Neural progenitor cell (in vitro differentiated cells): ENCODE results near the gene FGF7. TPM values are rescaled to one million over a fixed set of nuclear protein-coding genes. Genes with fewer than 3 reads are reported as not detected.

ENCODE experiments used
- DNase-seq: peaks from one replicate; pipeline ENCODE4 v3.0.0-alpha.2; 2016; ENCODE audit warnings: low spot score
- H2AFZ ChIP-seq: fragments of 200-600 bp; sonication (generic); replicated peaks from 2 replicates; pipeline ENCODE4 v1.6.1; 2016; ENCODE audit warnings: antibody characterized with exemption
- H3F3A ChIP-seq: fragments of 200-600 bp; sonication (generic); 2 replicates; pipeline ENCODE4 v1.6.1; 2016; ENCODE audit warnings: antibody characterized with exemption, low read depth
- H3K27ac ChIP-seq: fragments of 200-600 bp; sonication (generic); 2 replicates; pipeline ENCODE4 v1.5.1; 2016; ENCODE audit warnings: mild to moderate bottlenecking
- H3K27me3 ChIP-seq: fragments of 200-600 bp; sonication (generic); 2 replicates; pipeline ENCODE4 v1.6.1; 2016; ENCODE audit warnings: mild to moderate bottlenecking, moderate library complexity
- H3K36me3 ChIP-seq: fragments of 200-600 bp; sonication (generic); 2 replicates; pipeline ENCODE4 v1.5.1; 2016
- H3K4me1 ChIP-seq: fragments of 200-600 bp; sonication (generic); 2 replicates; pipeline ENCODE4 v1.6.1; 2016; ENCODE audit warnings: mixed run types
- H3K4me2 ChIP-seq: fragments of 200-600 bp; sonication (generic); 2 replicates; pipeline ENCODE4 v1.6.1; 2016
- H3K4me3 ChIP-seq: fragments of 200-600 bp; sonication (generic); 2 replicates; pipeline ENCODE4 v1.5.1; 2016
- H3K79me2 ChIP-seq: fragments of 200-600 bp; sonication (generic); 2 replicates; pipeline ENCODE4 v1.6.1; 2016; ENCODE audit warnings: low read depth
- H3K9ac ChIP-seq: fragments of 200-600 bp; sonication (generic); 2 replicates; pipeline ENCODE4 v1.6.1; 2016
- H3K9me3 ChIP-seq: fragments of 200-600 bp; sonication (generic); 2 replicates; pipeline ENCODE4 v1.5.1; 2016; ENCODE audit warnings: low read depth
- H4K20me1 ChIP-seq: fragments of 200-600 bp; sonication (generic); 2 replicates; pipeline ENCODE4 v1.6.1; 2016; ENCODE audit warnings: low read depth
- H3K27ac Mint-ChIP-seq: 3 replicates; pipeline ENCODE4 v1.8.0; 2021; ENCODE audit warnings: mixed read lengths
- H3K27me3 Mint-ChIP-seq: 2 replicates; pipeline ENCODE4 v1.8.0; 2022; ENCODE audit warnings: low read depth, mild to moderate bottlenecking, inconsistent platforms, moderate library complexity, mixed read lengths; ENCODE audit not compliant: insufficient read depth
- H3K36me3 Mint-ChIP-seq: 3 replicates; pipeline ENCODE4 v1.8.0; 2021; ENCODE audit warnings: mixed read lengths
- H3K4me1 Mint-ChIP-seq: 3 replicates; pipeline ENCODE4 v1.8.0; 2021; ENCODE audit warnings: mixed read lengths
- H3K4me3 Mint-ChIP-seq: 3 replicates; pipeline ENCODE4 v1.8.0; 2021; ENCODE audit warnings: mild to moderate bottlenecking, moderate library complexity, mixed read lengths
- H3K9me3 Mint-ChIP-seq: 3 replicates; pipeline ENCODE4 v1.8.0; 2020; ENCODE audit warnings: mixed read lengths
- CTCF ChIP-seq: fragments of 200-600 bp; sonication (generic); IDR thresholded peaks from 2 replicates; pipeline ENCODE4 v1.5.1; 2017; ENCODE audit warnings: antibody characterized with exemption, mild to moderate bottlenecking
- EZH2 ChIP-seq: fragments of 200-600 bp; sonication (generic); IDR thresholded peaks from 2 replicates; pipeline ENCODE4 v1.6.1; 2017; ENCODE audit warnings: antibody characterized with exemption, mild to moderate bottlenecking, moderate library complexity
- EZH2phosphoT487 ChIP-seq: fragments of 200-600 bp; sonication (generic); IDR thresholded peaks from 2 replicates; pipeline ENCODE4 v1.6.1; 2017; ENCODE audit warnings: antibody characterized with exemption
- total RNA-seq: library from RNA; depleted of rRNA; stranded (reverse); fragments of >200 nt; gene quantifications from 2 replicates; pipeline ENCODE4 v1.2.3, GENCODE V29; 2015; ENCODE audit warnings: low replicate concordance

FGF7 gene
- total RNA-seq, 1 donor from 2014 or later, result not detected

DNA sequence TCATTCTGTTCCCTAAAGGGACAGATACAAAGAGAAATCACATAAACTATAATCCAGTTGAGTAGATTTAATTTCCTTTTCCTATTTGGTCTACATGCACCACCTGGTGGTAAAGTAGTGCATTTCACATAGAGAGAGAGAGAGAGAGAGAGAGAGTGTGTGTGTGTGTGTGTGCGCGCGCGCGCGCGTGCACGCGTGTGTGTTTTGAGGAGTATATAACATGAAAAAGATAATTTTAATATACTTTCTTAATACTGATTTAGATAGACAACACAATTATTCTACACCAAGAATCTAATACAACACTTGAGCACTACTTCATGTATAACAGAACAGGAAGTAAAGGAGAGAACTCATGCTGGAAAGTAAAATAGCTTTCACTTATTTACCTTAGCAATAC is 1.1 kb upstream of the FGF7 start:
- Histone ChIP-seq H3K27ac (no peak overlapping the region), H2AFZ (peak overlapping the region; percentile 75), H3K9me3 (no peaks in the 10 kb centered on the region), H3F3A (no peaks in the 10 kb centered on the region), H3K4me1 (no peaks in the 10 kb centered on the region), H3K36me3 (no peaks in the 10 kb centered on the region), H3K4me3 (no peak overlapping the region), H3K27me3 (no peaks in the 10 kb centered on the region), H4K20me1 (no peaks in the 10 kb centered on the region), H3K9ac (no peak overlapping the region), H3K79me2 (no peaks in the 10 kb centered on the region), H3K4me2 (no peak overlapping the region)
- Mint-ChIP-seq H3K4me1 (no peaks in the 10 kb centered on the region), H3K27me3 (no peaks in the 10 kb centered on the region), H3K9me3 (no peaks in the 10 kb centered on the region), H3K36me3 (no peaks in the 10 kb centered on the region), H3K27ac (no peak overlapping the region), H3K4me3 (no peak overlapping the region)
- DNase-seq, result peak; percentile 67
- TF ChIP-seq EZH2phosphoT487, result no peak
- no peak for TF ChIP-seq EZH2
- peak; percentile 89 for TF ChIP-seq CTCF

- Histone ChIP-seq H3K79me2 (no peaks in the 10 kb centered on the region), H3K9ac (no peak overlapping the region), H3F3A (no peaks in the 10 kb centered on the region), H3K9me3 (no peaks in the 10 kb centered on the region), H4K20me1 (no peaks in the 10 kb centered on the region), H2AFZ (no peak overlapping the region), H3K36me3 (no peaks in the 10 kb centered on the region), H3K4me1 (no peaks in the 10 kb centered on the region), H3K4me2 (no peak overlapping the region), H3K27ac (no peak overlapping the region), H3K27me3 (no peaks in the 10 kb centered on the region), H3K4me3 (no peak overlapping the region)
- Mint-ChIP-seq H3K27ac (no peak overlapping the region), H3K9me3 (no peaks in the 10 kb centered on the region), H3K4me3 (no peak overlapping the region), H3K4me1 (no peaks in the 10 kb centered on the region), H3K27me3 (no peaks in the 10 kb centered on the region), H3K36me3 (no peaks in the 10 kb centered on the region)
- no peak for DNase-seq
- TF ChIP-seq EZH2phosphoT487, result no peak
- no peak for TF ChIP-seq EZH2
- no peak for TF ChIP-seq CTCF
Measured at GRCh38 chr15:49423901-49424550, 984 bp downstream of the FGF7 start.

GRCh38 chr15:49424954-49425353 is 1.9 kb downstream of the FGF7 start:
- no peak overlapping the region for H3K9ac ChIP-seq
- H3K9me3 ChIP-seq, result no peaks in the 10 kb centered on the region
- no peaks in the 10 kb centered on the region for H3K36me3 Mint-ChIP-seq
- H3K27me3 Mint-ChIP-seq, result no peaks in the 10 kb centered on the region
- H3K27ac Mint-ChIP-seq, result no peak overlapping the region
- no peaks in the 10 kb centered on the region for H4K20me1 ChIP-seq
- H3K79me2 ChIP-seq, result no peaks in the 10 kb centered on the region
- no peak for DNase-seq
- no peak overlapping the region for H3K4me3 ChIP-seq
- no peak overlapping the region for H3K4me3 Mint-ChIP-seq
- H3K27ac ChIP-seq, result no peak overlapping the region
- H2AFZ ChIP-seq, result no peak overlapping the region
- TF ChIP-seq EZH2 (no peak), CTCF (no peak), EZH2phosphoT487 (no peak)
- no peaks in the 10 kb centered on the region for H3K4me1 Mint-ChIP-seq
- no peak overlapping the region for H3K4me2 ChIP-seq
- no peaks in the 10 kb centered on the region for H3K4me1 ChIP-seq
- H3K36me3 ChIP-seq, result no peaks in the 10 kb centered on the region
- H3F3A ChIP-seq, result no peaks in the 10 kb centered on the region
- H3K9me3 Mint-ChIP-seq, result no peaks in the 10 kb centered on the region
- H3K27me3 ChIP-seq, result no peaks in the 10 kb centered on the region
